Measurements from ENCODE around the gene ROR2. TPM values are rescaled to one million over a fixed set of nuclear protein-coding genes. Genes with fewer than 3 reads are reported as not detected.
A peak's percentile ranks its signal among the peaks of the same experiment; 100 is the strongest.

Gene ROR2
- total and polyA plus RNA-seq, 2 experiments from 2014 or later: 7.1 to 12.9 TPM

DNA sequence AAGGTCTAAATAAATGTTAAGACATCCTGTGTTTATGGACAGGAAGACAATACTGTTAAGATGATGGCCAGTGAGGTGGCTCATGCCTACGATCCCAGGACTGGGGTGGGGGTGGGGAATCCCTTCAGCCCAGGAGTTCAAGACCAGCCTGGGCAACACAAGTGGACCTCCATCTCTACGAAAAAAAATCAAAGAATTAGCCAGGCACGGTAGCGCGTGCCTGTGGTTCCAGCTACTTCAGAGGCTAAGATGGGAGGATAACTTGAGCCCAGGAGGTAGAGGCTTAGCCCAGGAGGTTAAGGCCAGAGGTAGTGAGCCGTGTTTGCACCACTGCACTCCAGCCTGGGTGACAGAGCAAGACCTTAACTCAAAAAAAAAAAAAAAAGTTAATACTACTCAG is 5.3 kb downstream of the ROR2 start:
- TF ChIP-seq EZH2 (IDR thresholded peaks at IDR 0.05; ENCODE audit: insufficient read depth, poor library complexity, severe bottlenecking) (no peak), EZH2phosphoT487 (IDR thresholded peaks at IDR 0.05; ENCODE audit: insufficient read depth, low read depth) (no peak)
- peak overlapping the region; percentile 85; the same call in 1 of the 2 replicates for H3K27ac ChIP-seq
- H3K4me1 ChIP-seq (ENCODE audit: insufficient read depth): peaks cover 30% of the 10 kb centered on the region
- peak overlapping the region; percentile 96 for H3K4me2 ChIP-seq (ENCODE audit: unreplicated experiment)
- no peaks in the 10 kb centered on the region for H3K9me3 ChIP-seq (ENCODE audit: low read depth)
- no peak overlapping the region for H2AFZ ChIP-seq
- in situ Hi-C loops (cut with MboI): no loop called here
- no peaks in the 10 kb centered on the region for H4K20me1 ChIP-seq (ENCODE audit: insufficient read depth)
- H3K36me3 ChIP-seq (ENCODE audit: low read depth): no peaks in the 10 kb centered on the region
- H3K4me3 ChIP-seq: no peak overlapping the region
- no peaks in the 10 kb centered on the region for H3K9me2 ChIP-seq (ENCODE audit: insufficient read depth)
- H3K27me3 ChIP-seq (replicated peaks; ENCODE audit: insufficient read depth): no peaks in the 10 kb centered on the region
- H3K9ac ChIP-seq: no peak overlapping the region
- no peaks in the 10 kb centered on the region for H3F3A ChIP-seq (ENCODE audit: insufficient read depth)
- peaks cover 57% of the 10 kb centered on the region for H3K79me2 ChIP-seq (ENCODE audit: insufficient read depth)
- 78 to 80% methylated on average over 6 of the region's 6 CpGs for WGBS, 2 experiments (ENCODE audit: low coverage in 1 of 2, low lambda C conversion rate in 2 of 2, missing lambda C conversion rate in 2 of 2)
- DNase-seq: no peak

DNA sequence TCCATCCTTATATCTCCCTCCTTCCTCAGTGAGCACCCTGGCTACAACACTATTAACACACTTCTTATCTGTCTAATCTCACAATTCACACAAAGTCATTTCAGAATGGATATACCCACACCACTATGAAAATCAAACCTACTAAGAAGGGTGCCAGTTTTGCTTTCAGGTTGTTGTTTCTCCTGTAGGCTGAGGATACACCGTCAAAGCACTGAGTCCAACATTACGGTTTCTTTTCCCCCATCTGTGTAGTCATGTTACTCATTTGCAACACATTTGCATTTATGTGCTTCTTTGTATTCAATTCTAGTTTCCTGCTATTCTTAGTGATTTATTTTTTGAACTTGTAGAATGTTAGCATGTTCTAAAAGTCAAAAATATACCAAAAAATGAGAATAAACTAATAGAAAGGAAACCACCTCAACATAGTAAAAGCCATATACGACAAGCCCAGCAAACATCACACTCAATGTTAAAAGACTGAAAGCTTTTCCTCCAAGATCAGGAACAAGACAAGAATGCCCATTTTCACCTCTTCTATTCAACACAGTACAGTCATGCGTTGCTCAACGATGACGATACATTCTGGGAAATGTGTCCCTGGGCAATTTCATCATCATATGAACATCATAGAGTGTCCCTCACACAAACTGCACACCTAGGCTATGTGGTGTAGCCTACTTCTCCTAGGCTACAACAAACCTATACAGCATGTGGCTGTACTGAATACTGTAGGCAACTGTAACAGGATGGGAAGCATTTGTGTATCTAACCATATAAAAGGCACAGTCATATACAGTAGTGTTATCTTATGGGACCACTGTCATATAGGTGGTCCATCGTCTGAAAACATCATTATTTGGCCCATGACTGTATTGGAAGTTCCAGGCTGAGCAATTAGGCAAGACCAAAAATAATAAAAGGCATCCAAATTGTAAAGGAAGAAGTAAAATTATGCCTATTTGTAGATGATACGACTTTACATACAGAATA is 6.3 kb downstream of the ROR2 start:
- in situ Hi-C loops (cut with MboI): no loop called here
- Histone ChIP-seq H3K4me2 (ENCODE audit: unreplicated experiment) (no peak overlapping the region), H3K4me1 (ENCODE audit: insufficient read depth) (peaks cover 30% of the 10 kb centered on the region), H3K36me3 (ENCODE audit: low read depth) (no peaks in the 10 kb centered on the region), H3K27me3 (replicated peaks; ENCODE audit: insufficient read depth) (no peaks in the 10 kb centered on the region), H4K20me1 (ENCODE audit: insufficient read depth) (no peaks in the 10 kb centered on the region), H3K9me3 (ENCODE audit: low read depth) (no peaks in the 10 kb centered on the region), H3K79me2 (ENCODE audit: insufficient read depth) (peaks cover 60% of the 10 kb centered on the region), H3K9ac (no peak overlapping the region), H3K9me2 (ENCODE audit: insufficient read depth) (no peaks in the 10 kb centered on the region), H3K4me3 (no peak overlapping the region), H2AFZ (no peak overlapping the region), H3F3A (ENCODE audit: insufficient read depth) (no peaks in the 10 kb centered on the region), H3K27ac (no peak overlapping the region)
- WGBS, 2 experiments (ENCODE audit: low coverage in 1 of 2, low lambda C conversion rate in 2 of 2, missing lambda C conversion rate in 2 of 2): 86 to 87% methylated on average over 8 of the region's 8 CpGs
- TF ChIP-seq EZH2 (IDR thresholded peaks at IDR 0.05; ENCODE audit: insufficient read depth, poor library complexity, severe bottlenecking) (no peak), EZH2phosphoT487 (IDR thresholded peaks at IDR 0.05; ENCODE audit: insufficient read depth, low read depth) (no peak)
- peak; percentile 51 for DNase-seq

DNA sequence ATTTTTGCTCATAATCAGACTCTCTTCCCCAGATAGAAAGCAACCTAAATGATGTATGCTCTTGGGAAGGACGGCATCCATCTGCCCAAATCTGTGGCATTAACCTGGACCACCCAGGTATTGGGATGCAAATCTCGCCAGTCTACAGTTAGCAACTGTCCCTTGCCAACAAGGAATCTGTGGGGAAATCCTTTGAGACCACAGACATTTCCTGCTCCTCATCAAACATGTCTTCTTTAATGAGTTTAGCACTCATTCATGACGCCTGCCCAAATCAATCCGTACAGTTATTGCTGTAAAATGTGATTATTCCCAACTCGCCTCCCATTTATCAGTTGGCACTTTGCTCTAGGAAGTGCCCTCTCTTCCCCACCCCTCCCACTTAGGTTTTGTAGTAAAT is 7.8 kb downstream of the ROR2 start:
- peaks cover 23% of the 10 kb centered on the region for H3K4me1 ChIP-seq (ENCODE audit: insufficient read depth)
- H3K4me3 ChIP-seq: no peak overlapping the region
- H4K20me1 ChIP-seq (ENCODE audit: insufficient read depth): no peaks in the 10 kb centered on the region
- in situ Hi-C loops (cut with MboI): no loop called here
- WGBS, 2 experiments (ENCODE audit: low coverage in 1 of 2, low lambda C conversion rate in 2 of 2, missing lambda C conversion rate in 2 of 2): 83 to 88% methylated on average over 5 of the region's 5 CpGs
- no peak for DNase-seq
- H2AFZ ChIP-seq: no peak overlapping the region
- no peak overlapping the region for H3K4me2 ChIP-seq (ENCODE audit: unreplicated experiment)
- no peak for TF ChIP-seq EZH2 (IDR thresholded peaks at IDR 0.05; ENCODE audit: insufficient read depth, poor library complexity, severe bottlenecking)
- no peak for TF ChIP-seq EZH2phosphoT487 (IDR thresholded peaks at IDR 0.05; ENCODE audit: insufficient read depth, low read depth)
- H3K9me2 ChIP-seq (ENCODE audit: insufficient read depth): no peaks in the 10 kb centered on the region
- peaks cover 58% of the 10 kb centered on the region for H3K79me2 ChIP-seq (ENCODE audit: insufficient read depth)
- no peaks in the 10 kb centered on the region for H3F3A ChIP-seq (ENCODE audit: insufficient read depth)
- H3K9ac ChIP-seq: no peak overlapping the region
- H3K36me3 ChIP-seq (ENCODE audit: low read depth): no peaks in the 10 kb centered on the region
- H3K27me3 ChIP-seq (replicated peaks; ENCODE audit: insufficient read depth): no peaks in the 10 kb centered on the region
- no peak overlapping the region for H3K27ac ChIP-seq
- no peaks in the 10 kb centered on the region for H3K9me3 ChIP-seq (ENCODE audit: low read depth)

DNA sequence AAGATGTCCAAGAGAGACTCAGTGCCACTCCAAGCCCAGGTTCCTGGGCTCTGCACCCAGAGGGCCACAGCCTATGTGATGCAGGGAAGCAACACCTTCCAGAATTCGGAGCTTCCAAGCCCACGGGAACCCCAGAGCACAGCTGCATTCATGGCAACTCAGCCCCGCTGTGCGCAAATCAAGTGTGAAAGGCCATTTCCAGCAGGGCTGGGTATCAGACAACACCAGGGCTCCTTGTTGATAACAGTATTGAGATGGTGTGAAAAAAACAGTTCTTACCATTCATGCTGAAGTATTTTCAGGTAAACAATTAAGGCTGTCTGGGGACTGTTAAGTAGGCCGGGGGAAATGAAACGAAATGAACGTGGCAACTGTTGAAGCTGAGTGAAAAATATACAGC is 10.1 kb downstream of the ROR2 start:
- in situ Hi-C loops (cut with MboI): no loop called here
- Histone ChIP-seq H3K9ac (no peak overlapping the region), H3K9me2 (ENCODE audit: insufficient read depth) (no peaks in the 10 kb centered on the region), H3K4me3 (no peak overlapping the region), H4K20me1 (ENCODE audit: insufficient read depth) (no peaks in the 10 kb centered on the region), H3F3A (ENCODE audit: insufficient read depth) (no peaks in the 10 kb centered on the region), H3K27me3 (replicated peaks; ENCODE audit: insufficient read depth) (no peaks in the 10 kb centered on the region), H2AFZ (no peak overlapping the region), H3K4me1 (ENCODE audit: insufficient read depth) (peaks cover 4% of the 10 kb centered on the region; the same call in 1 of the 2 replicates), H3K36me3 (ENCODE audit: low read depth) (no peaks in the 10 kb centered on the region), H3K27ac (no peak overlapping the region), H3K4me2 (ENCODE audit: unreplicated experiment) (no peak overlapping the region), H3K79me2 (ENCODE audit: insufficient read depth) (peaks cover 43% of the 10 kb centered on the region), H3K9me3 (ENCODE audit: low read depth) (no peaks in the 10 kb centered on the region)
- WGBS, 2 experiments (ENCODE audit: low coverage in 1 of 2, low lambda C conversion rate in 2 of 2, missing lambda C conversion rate in 2 of 2): 68 to 70% methylated on average over 7 of the region's 7 CpGs
- TF ChIP-seq EZH2 (IDR thresholded peaks at IDR 0.05; ENCODE audit: insufficient read depth, poor library complexity, severe bottlenecking) (no peak), EZH2phosphoT487 (IDR thresholded peaks at IDR 0.05; ENCODE audit: insufficient read depth, low read depth) (no peak)
- no peak for DNase-seq

Measured in GM23248 (cell line).